ENCODE data around the gene S1PR5. TPM values are rescaled to one million over a fixed set of nuclear protein-coding genes. Genes with fewer than 3 reads are reported as not detected.

S1PR5 gene
- 0.15 and 0.17 TPM in 2 replicates for total RNA-seq

DNA sequence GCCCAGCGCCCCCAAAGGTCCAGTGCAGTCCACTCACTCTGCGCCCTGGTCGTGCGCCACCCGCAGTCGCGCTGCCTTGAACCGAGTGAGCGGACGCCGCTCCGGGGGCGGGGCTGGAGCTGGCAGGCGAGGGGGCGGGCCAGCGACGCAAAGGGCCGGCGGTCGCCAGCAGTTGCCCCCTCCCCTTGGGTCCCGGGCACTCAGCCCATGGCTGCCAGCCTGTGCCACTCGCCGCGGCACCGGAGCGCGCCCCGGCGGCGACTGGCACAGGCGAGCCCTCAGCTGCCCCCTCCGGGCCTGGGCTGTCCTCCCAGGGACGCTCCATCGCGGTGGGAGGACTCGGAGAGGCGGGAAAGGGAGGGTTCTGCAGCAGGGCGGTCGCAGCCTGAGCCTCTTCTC, at the start of gene S1PR5:
TSS of gene S1PR5 (minus strand) at position 87 of the 399 bp plus-strand sequence. CDS start 2,436 bp downstream, outside the sequence.

GRCh38 chr19:10565567-10566407, 48.5 kb upstream of the S1PR5 start, which contains the start of gene KRI1:
Gene KRI1 (minus strand): TSS chr19:10566010. CDS start chr19:10565999, 11 bp downstream.

GRCh38 chr19:10543420-10544241, 26.4 kb upstream of the S1PR5 start, which contains the start of gene ATG4D:
Gene ATG4D (plus strand): TSS chr19:10543904. CDS start chr19:10544091, 187 bp downstream.

GRCh38 chr19:10503002-10503789, 14.1 kb downstream of the S1PR5 start, which contains the start of gene KEAP1:
Gene KEAP1 (minus strand): TSS chr19:10503356. CDS start chr19:10500033, 3,323 bp downstream.

Other genes with a start within 250 kb of the S1PR5 start
- 1.7 and 15.9 TPM in 2 replicates for gene ICAM1, start 246.3 kb downstream of the S1PR5 start, total RNA-seq
- gene ICAM4, start 230.5 kb downstream of the S1PR5 start, total RNA-seq: 1.2 and 3.5 TPM in 2 replicates
- 2.6 and 4.0 TPM in 2 replicates for gene ICAM5, start 227.5 kb downstream of the S1PR5 start, total RNA-seq
- gene ZGLP1, start 207.6 kb downstream of the S1PR5 start, total RNA-seq: 0.29 and 0.50 TPM in 2 replicates
- gene FDX2, start 201.4 kb downstream of the S1PR5 start, total RNA-seq: 15.0 and 20.0 TPM in 2 replicates
- gene RAVER1, start 183.9 kb downstream of the S1PR5 start, total RNA-seq: 12.1 and 14.4 TPM in 2 replicates
- gene ICAM3, start 177.8 kb downstream of the S1PR5 start, total RNA-seq: 5.1 and 7.0 TPM in 2 replicates
- 65.9 and 101 TPM in 2 replicates for gene TYK2, start 136.9 kb downstream of the S1PR5 start, total RNA-seq
- 166 and 189 TPM in 2 replicates for gene CDC37, start 113.9 kb downstream of the S1PR5 start, total RNA-seq
- 6.3 and 8.7 TPM in 2 replicates for gene PDE4A, start 96.9 kb downstream of the S1PR5 start, total RNA-seq
- 91.0 and 150 TPM in 2 replicates for gene KEAP1, start 14.1 kb downstream of the S1PR5 start, total RNA-seq
- 10.5 and 12.9 TPM in 2 replicates for gene ATG4D, start 26.5 kb upstream of the S1PR5 start, total RNA-seq
- gene KRI1, start 48.6 kb upstream of the S1PR5 start, total RNA-seq: 5.7 and 6.9 TPM in 2 replicates
- gene CDKN2D, start 51.5 kb upstream of the S1PR5 start, total RNA-seq: 3.5 and 9.9 TPM in 2 replicates
- not detected in 2 replicates for gene AP1M2, start 69.9 kb upstream of the S1PR5 start, total RNA-seq
- 43.2 and 45.3 TPM in 2 replicates for gene SLC44A2, start 108.1 kb upstream of the S1PR5 start, total RNA-seq
- gene ILF3, start 136.9 kb upstream of the S1PR5 start, total RNA-seq: 81.2 and 129 TPM in 2 replicates
- gene QTRT1, start 184.0 kb upstream of the S1PR5 start, total RNA-seq: 27.8 and 28.1 TPM in 2 replicates
- gene DNM2, start 200.6 kb upstream of the S1PR5 start, total RNA-seq: 91.0 and 94.2 TPM in 2 replicates